NCI-H510A treated with DMSO at 0.1 percent for 48 hours (cell line): ENCODE results near the gene MYO5A.
A peak's percentile ranks its signal among the peaks of the same experiment; 100 is the strongest.
"Not testable (repeated sequence)": the region's sequence is repeated elsewhere in the genome, so short reads cannot be mapped to it uniquely, and the experiment has no call there.

Experiments used
- DNase-seq: peaks from one replicate; lab custom pipeline; 2025; lab: John Stamatoyannopoulos, UW

The MYO5A gene

DNA sequence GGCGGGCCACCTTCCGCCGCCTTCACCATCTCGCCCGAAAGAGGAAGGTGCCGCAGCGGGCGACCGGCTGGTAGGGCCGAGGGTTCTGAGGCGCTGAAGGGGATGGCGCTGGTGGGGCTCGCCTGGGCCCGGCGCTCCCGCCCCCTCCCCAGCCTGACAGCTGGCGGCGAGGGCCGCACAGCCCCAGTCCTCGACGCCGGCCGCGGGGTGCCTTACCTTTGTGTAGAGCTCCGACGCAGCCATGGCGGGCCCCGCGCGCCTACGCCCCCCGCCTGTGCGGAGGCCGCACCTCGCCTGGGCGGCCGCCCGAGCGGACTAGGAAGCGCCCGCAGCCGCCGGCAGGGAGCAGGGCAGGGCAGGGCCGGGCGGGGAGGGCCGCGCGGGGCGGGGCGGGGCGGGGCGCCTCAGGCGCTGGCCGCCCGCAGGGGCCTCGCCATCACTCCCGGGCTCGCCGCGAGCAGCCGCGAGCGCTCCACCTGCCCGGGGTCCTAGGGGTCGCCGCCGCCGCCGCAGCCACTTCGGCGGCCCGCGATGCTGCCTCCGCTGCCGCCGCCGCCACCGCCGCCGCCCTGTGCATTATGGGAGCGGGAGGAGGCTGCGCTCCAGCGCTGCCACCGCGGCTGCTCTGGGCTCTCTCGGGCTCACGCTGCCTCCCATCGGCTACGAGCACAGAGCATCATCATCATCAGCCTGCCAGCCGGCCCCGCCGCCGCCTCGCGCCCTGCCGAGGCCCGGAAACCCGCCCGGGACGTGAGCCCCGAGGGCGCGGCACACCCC, at the start of gene MYO5A:
Gene MYO5A (minus strand): TSS at position 317 of the 777 bp plus-strand sequence. CDS start 74 bp downstream, at position 243.
- DNase-seq = peak; percentile 19

DNA sequence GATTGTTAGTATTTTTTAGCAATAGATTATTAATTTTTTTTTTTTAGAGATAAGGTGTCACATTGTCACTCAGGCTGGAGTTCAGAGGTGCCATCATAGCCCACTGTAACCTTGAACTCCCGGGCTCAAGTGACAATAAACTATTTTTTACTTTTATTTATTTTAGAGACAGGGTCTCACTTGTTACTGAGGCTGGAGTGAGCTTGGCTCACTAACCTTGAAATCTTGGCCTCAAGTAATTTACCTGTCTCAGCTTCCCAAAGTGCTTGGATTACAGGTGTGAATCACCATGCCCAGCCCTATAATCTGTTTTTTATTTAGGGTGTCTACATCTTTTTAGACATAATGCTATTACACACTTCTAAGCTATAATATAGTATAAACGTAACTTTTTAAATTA, 48.0 kb upstream of the MYO5A start:
- no peak for DNase-seq

DNA sequence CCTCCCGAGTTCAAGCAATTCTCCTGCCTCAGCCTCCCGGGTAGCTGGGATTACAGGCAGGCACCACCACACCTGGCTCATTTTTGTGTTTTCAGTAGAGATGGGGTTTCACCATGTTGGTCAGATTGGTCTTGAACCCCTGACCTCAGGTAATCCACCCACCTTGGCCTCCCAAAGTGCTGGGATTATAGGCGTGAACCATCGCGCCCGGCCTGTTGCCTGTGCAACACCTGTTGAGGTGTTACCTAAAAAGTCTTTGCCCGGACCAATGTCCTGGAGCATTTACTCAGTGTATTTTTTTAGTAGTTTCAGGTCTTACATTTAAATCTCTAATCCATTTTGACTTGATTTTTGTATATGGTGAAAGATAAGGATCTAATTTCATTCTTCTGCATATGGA, 46.9 kb upstream of the MYO5A start:
- DNase-seq = not testable (repeated sequence)

DNA sequence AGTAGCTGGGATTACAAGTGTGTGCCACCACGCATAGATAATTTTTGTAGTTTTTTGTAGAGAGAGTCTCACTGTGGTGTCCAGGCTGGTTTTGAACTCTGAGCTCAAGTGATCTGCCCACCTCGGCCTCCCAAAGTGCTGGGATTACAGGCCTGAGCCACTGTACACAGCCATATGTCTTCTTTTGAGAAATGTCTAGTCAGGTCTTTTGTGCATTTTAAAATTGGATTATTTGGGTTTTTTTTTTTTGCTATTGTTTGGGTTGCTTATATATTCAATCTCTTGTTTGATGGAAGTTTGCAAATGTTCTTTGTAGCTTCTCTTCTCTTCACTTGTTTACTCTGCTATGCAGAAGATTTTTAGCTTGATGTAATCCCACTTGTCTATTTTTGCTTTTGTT, 46.4 kb upstream of the MYO5A start:
- DNase-seq = no peak

DNA sequence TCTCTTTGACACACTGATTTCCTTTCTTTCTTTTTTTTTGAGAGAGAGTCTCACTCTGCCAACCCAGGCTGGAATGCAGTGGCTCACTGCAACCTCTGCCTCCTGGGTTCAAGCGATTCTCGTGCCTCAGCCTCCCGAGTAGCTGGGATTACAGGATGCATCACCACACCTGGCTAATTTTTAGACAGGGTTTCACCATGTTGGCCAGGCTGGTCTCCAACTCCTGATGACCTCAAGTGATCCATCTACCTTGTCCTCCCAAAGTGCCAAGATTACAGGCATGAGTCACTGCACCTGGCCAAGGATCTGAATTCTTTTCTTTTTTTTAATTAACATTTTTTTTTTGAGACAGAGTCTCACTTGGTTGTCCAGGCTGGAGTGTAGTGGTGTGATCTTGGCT, 45.9 kb upstream of the MYO5A start:
- DNase-seq = not testable (repeated sequence)

DNA sequence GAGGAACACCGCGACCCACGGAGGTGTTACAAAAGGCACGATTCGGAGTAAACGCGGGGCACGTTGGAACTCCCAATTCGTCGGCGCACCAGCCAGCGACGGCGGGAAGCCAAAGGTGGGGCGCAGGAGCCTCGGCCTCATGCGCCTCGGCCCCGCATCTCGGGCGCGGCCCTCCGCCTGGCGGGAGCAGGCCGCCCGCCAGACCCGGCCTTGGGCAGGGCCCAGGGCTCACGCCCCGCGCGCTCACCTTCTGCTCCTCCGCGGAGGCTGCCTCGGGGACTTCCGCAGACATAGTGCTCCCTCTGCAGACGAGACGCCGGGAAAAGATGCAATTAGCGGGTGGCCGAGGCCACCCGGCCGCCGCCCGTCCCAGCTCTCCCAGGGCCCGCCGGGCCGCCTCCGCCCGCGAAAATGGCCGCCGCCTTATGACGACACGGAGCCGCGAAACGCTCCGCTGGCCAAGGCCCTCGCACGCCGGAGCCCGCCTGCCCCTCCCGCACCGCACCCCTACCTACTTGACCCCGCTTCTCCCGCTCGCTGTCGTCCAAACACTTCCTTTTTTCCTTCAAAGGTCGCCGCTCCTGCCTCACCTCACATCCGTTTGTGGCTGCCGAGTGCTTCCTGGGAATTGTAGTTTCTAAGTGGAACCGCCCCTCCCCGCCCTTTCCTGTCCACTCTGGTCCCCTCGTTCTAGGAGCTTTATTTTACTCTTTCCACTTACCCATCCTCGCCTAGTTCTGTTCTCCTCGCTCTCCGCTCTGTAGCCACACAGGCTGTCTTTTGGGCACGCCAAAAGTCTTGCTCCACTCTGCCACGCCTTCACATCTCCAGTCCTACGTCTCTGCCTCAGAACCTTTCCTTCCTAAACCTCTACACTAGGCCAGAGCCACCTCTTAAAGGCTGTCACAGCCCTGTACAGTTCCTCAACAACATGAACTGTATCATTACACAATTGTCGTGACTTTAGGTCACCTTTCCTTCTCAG, 40.2 kb upstream of the MYO5A start, which contains the start of gene ARPP19:
Gene ARPP19 (minus strand): TSS at position 430 of the 985 bp plus-strand sequence. CDS start 138 bp downstream, at position 292.
- peak; percentile 76 for DNase-seq

DNA sequence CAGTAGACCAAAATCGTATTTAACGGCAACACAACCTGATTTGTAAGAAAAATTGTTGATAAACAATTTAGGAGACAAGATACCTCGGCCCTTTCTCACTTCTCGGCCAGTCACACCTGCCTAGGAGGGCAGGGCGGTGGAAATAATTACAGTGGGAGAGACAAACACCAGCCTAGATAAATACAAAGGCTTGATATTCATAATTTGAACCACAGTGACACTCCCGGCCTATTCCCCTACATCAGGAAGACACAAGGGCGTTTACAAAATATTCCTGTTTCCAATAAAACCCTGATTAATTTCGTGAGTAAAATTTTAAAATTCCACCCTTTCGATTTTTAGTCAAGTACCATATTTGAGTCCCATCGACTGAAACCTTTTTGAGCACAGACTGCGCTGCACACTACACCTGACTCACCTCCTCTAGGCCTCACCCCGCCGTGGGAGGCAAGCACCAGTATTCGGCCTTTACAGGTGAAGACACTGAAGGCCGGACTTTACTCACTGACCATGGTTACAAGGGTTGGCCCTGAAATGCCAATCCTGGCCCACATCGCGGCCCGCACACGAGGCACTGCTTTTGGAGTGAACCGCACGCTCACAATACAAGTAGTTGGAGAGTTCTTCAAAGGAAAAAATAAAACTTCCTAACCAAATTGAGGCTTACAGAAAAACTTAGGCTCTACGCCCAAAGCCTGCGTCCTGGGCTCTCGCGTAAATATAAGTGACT, 39.4 kb upstream of the MYO5A start:
- no peak for DNase-seq

DNA sequence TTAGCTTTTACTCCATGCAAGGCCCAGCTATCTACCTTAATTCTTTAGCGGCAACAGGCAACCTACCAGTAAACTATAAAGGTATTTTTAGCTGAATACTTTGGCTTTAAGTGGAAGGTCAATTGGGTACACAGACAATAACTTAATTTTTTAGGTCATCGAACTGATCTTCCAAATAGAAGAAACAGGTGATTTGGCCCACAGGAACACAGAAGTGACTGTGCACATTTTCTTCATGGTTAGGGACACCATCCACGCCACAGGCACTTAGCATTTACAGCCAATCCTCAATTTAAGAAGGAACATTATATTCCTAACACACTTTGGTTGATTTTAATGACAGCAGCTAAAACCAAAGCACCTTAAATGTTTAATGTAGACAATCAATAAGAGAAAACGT, 38.2 kb upstream of the MYO5A start:
- DNase-seq = no peak

DNA sequence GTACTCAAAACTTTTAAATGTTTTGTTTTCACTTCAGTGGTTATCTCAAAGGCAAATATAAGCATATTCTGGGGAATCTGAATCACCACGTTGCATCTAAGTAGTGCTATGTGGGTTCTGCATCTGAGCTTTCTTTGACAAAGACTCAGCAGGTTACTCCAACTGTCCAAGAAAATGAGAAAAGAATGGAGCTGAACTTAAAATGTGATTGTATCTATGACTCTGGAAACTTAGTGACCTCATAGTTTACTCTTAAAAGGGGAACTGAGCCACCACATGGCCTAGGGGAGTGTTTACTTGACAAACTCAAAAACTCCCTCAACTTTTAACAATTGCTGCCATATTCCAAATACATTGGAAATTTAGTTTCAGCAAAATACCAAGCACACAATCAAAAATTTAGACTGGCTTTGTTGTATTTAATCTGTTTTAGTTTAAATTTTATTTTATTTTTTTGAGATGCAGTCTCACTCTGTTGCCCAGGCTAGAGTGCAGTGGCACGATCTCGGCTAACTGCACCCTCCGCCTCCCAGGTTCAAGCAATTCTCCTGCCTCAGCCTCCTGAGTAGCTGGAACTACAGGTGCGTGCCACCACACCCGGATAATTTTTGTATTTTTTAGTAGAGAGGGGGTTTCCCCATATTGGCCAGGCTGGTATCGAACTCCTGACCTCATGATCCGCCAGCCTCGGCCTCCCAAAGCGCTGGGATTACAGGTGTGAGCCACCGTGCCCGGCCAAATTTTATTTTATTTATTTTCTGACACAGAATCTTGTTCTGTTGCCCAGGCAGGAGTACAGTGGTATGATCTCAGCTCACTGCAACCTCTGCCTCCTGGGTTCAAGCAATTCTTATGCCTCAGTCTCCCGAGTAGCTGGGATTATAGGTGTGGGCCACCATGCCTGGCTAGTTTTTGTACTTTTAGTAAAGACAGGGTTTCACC, 37.0 kb upstream of the MYO5A start:
- DNase-seq = not testable (repeated sequence)

DNA sequence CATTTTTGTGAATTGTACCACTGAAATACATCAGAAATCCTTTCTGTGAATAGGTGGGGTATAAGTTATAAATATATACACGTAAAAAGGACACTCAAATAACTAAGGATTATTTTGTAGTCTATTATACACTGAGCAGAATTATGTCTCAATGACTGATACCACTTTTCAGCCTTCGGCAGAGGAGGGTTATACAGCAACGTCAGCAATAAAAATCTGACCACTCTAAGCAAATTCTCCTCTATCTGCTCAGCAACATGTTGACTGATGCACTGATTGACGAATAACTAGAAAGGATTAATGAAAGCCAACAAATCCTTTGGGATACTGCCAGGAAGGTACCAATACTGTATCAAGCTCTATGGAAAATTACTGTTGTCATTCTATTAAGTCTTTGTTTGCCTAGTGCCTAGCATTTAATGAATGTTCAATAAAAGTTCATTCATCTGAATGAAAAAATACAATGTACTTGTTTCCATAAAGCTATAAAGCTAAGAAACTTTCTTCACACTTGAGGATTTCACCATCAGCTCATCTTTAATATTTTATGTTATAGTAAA, 34.9 kb upstream of the MYO5A start:
- DNase-seq = no peak

DNA sequence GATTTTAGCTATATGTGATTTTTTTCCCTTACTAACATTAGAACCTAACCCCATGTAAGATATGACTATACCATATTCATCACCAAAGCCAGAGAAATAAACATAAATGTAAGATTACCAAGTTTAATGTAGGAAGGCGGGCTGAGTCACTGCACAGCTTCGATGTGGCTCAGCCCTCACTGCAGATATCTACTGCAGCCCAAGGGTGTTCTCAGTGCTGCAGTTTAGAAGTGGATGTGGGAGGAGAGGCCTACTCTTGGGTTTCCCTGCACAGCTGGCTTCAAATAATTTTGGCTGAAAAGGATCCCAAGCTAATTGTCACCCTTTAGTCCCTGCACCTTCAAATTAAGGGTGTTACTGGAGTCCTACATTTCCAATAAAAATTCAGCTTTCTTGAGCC, 30.9 kb upstream of the MYO5A start:
- DNase-seq = no peak

DNA sequence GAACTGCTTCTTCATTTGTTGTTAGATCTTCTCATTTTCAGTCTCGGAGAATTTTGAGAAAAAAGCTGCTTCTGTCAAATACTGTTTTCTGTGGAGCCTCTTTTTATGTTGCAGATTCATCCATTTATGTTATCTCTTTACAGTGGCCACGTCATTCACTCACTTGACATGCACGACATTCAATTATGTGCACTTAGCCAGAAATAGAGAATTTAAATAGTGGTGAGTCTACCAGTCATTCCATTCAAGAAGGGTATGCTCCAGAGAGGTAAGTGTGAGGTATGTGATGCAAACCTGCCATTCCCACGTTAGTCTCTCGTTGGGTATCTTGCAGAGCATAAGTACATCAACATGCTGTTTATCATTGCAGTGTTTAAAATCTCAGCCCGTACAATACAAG, 30.3 kb upstream of the MYO5A start:
- DNase-seq = no peak

DNA sequence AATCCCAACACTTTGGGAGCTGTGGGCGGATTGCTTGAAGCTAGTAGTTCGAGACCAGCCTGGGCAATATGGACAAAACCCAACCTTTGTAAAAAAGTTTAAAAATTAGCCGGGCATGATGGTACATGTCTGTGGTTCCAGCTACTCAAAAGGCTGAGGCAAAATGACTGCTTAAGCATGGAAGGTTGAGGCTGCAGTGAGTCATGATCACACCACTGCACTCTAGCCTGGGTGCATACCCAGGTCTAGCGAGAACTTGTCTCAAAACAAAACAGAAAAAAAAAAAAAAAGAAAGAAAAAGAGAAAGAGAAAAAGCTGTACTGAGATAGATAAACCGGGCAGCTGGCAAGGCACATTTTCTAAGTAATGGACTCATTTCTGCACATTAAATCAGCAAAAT, 29.5 kb upstream of the MYO5A start:
- no peak for DNase-seq

DNA sequence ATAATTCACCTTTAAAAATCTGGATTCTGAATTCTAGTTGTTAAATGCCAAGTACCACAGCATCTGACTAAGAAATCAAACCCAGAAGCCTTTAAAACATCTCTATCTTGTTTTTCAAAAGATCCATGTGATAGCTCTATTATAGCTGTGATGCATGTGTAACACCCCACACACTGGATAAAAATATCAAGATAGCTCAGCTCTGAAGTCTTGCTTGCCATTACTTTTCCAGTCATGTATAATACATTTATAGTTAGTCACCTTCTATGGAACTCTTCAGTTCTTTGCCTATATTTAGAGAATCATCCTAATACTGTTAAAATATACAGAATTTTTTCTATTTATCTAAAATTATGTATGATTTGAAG, 28.6 kb upstream of the MYO5A start:
- DNase-seq = no peak

DNA sequence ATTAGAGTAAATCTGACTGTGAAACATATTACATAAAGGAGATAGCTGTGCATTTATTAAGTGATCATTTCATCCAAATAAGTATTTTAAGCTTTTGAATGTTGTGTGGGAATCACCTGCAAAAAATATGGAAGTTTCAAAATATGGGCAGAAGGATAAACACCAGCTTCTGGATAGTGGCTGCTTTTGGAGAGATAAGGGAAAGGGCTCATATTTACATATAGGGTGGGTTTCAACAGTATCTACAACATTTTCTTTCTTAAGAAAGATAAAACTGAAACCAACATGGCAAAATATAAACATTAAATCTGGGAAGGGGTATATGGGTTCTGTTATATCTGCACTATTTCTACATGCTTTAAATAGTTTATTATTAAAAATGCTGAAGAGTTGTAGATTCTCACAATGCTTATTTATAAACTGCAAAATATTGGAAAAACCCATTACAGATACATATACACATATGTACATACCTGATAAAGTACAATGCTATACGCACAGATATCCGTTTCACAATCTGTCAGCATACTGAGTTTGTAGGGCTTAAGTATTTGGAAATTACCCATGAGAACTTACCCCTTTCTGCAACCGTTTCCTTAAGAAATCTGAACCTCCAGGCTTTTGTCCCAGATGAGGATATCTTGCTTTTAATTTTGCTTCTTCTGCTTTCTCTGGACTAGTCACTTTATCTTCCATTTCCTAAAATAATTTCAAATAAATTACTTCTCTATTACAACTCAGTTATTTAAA, 28.0 kb upstream of the MYO5A start:
- DNase-seq = no peak

DNA sequence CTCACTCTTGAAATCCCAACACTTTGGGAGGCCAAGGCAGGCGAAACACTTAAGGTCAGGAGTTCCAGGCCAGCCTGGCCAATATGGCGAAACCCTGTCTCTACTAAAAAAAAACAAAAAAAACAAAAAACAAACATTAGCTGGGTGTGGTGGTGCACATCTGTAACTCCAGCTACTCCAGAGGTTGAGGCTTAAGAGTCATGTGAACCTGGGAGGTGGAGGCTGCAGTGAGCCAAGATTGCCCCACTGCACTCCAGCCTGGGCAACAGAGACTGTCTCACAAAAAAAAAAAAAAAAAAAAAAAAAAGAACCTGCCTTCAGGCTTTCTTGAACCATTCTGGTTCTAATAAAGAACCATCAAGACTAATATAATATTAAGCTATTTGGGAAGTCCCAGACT, 23.6 kb upstream of the MYO5A start:
- DNase-seq = no peak

DNA sequence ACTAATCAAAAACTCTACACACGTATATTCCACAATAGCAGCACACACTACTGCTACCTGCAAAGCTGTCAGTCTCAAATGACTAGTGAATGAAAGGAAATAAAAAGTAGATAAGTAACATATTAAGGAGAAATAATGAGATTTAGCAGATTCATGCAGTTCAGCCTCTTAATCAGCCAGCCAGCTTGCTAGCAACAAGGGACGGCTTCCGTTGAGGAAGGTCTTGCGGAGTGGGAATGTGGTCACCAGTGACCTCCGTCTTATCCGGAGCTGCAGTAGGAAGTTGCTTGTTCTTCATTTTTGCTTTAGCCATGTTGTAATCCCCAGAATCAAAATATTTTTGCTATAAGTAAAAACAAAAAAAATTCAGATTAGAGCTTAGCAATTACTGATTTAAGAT, 23.1 kb upstream of the MYO5A start:
- DNase-seq = no peak

DNA sequence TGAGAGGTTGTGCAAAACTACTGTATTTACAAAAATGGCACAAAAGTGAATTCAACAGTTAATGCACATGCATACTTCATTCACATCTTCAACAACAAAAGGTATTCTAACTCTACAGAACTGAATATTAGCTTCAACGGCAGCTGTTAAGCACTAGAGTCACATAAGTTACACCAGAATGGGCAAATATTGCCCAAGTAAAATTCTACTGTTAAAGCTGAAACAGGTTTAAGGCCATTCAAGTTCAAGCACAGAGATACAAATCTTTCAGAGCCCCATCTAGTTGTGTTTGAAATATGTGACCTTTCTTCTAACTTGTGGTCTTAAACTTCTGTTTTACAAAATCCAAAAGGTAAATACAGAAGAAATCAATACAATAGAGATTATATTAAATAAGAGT, 22.5 kb upstream of the MYO5A start:
- not testable (repeated sequence) for DNase-seq

DNA sequence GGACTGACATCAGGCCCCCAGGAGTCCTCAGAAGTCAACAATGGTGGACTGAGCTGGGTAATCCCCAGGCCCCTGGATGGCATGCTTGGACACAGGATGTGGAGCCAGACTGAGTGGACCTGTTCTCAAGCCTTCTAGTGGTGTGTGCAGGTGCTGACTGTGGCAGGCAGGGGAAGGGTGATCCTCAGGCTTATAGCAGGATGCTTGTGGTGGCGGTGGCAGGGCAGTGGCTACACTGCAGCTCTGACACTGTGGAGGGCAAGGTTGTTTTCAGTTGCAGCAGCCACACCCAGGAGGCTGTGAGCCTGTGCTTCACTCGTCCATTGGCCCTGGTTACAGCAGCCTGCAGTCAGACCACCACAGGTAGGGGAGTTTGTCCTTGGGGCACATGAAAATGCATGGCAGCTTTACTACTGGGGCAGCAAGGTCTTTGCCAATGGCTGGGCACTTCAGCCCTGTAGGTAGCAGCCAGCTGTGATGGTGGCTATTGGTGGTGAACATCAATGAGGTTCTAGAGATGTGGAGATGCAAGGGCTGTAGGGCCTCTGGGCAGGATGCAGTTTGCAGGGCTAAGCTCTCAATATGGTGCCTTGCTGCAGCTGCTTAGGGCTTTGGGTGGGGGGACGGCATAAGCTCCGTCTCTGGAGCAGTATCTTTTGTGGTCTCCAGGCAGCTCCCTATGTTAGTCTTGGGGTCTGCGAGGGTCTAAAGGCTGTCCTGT, 17.5 kb upstream of the MYO5A start:
- no peak for DNase-seq
